SK-N-SH treated with all-trans-retinoic acid at 6 μM for 48 hours (cell line): ENCODE results near the gene RNF157.

Experiments used
- ATAC-seq: fragments of 200-7000 bp; cut with Tn5 transposase; 3 replicates; pipeline ENCODE4 v1.9.1; 2020; ENCODE audit warnings: mild to moderate bottlenecking, moderate library complexity
- ARNTL ChIP-seq: fragments of 450-650 bp; formaldehyde crosslinking; IDR thresholded peaks from 2 replicates; pipeline ENCODE4 v1.5.0; 2020; ENCODE audit warnings: low read depth, mild to moderate bottlenecking, moderate library complexity, borderline replicate concordance
- CREB5 ChIP-seq: fragments of 250-450 bp; sonication (Bioruptor Pico); IDR thresholded peaks from 2 replicates; pipeline ENCODE4 v1.5.1; 2020; ENCODE audit warnings: low read depth, mild to moderate bottlenecking, moderate library complexity
- CSDC2 ChIP-seq: fragments of 250-450 bp; sonication (Bioruptor Pico); IDR thresholded peaks from 2 replicates; pipeline ENCODE4 v1.5.0; 2020; ENCODE audit warnings: mild to moderate bottlenecking, moderate library complexity
- CSRNP3 ChIP-seq: fragments of 250-450 bp; sonication (Bioruptor Pico); IDR thresholded peaks from 2 replicates; pipeline ENCODE4 v1.5.1; 2021; ENCODE audit warnings: mild to moderate bottlenecking, moderate library complexity
- ESRRG ChIP-seq: fragments of 250-450 bp; sonication (Bioruptor Pico); IDR thresholded peaks from 2 replicates; pipeline ENCODE4 v1.6.1; 2021; ENCODE audit warnings: mild to moderate bottlenecking
- GLIS3 ChIP-seq: fragments of 250-450 bp; sonication (Bioruptor Pico); IDR thresholded peaks from 2 replicates; pipeline ENCODE4 v1.5.0; 2020; ENCODE audit warnings: mild to moderate bottlenecking, moderate library complexity
- OSR1 ChIP-seq: fragments of 250-450 bp; sonication (Bioruptor Pico); IDR thresholded peaks from 2 replicates; pipeline ENCODE4 v1.8.0; 2022; ENCODE audit warnings: moderate library complexity, mild to moderate bottlenecking, inconsistent platforms
- PATZ1 ChIP-seq: fragments of 250-450 bp; sonication (Bioruptor Pico); IDR thresholded peaks from 2 replicates; pipeline ENCODE4 v1.8.0; 2020; ENCODE audit warnings: mild to moderate bottlenecking, moderate library complexity, borderline replicate concordance
- POU6F1 ChIP-seq: fragments of 250-450 bp; sonication (Bioruptor Pico); IDR thresholded peaks from 2 replicates; pipeline ENCODE4 v1.8.0; 2021; ENCODE audit warnings: low read depth, mild to moderate bottlenecking, moderate library complexity, borderline replicate concordance
- PPARA ChIP-seq: fragments of 250-450 bp; sonication (Bioruptor Pico); IDR thresholded peaks from 2 replicates; pipeline ENCODE4 v1.5.0; 2020; ENCODE audit warnings: mild to moderate bottlenecking, borderline replicate concordance
- RARB ChIP-seq: fragments of 250-450 bp; sonication (Bioruptor Pico); IDR thresholded peaks from 2 replicates; pipeline ENCODE4 v1.8.0; 2021; ENCODE audit warnings: mild to moderate bottlenecking, moderate library complexity
- SNAI2 ChIP-seq: fragments of 250-450 bp; sonication (Bioruptor Pico); IDR thresholded peaks from 2 replicates; pipeline ENCODE4 v1.5.0; 2020; ENCODE audit warnings: mild to moderate bottlenecking, moderate library complexity
- TCF4 ChIP-seq: fragments of 250-450 bp; sonication (Bioruptor Pico); IDR thresholded peaks from 2 replicates; pipeline ENCODE4 v1.8.0; 2021; ENCODE audit warnings: mild to moderate bottlenecking, moderate library complexity, borderline replicate concordance
- TOX ChIP-seq: fragments of 250-450 bp; sonication (Bioruptor Pico); IDR thresholded peaks from 2 replicates; pipeline ENCODE4 v1.8.0; 2021; ENCODE audit warnings: mild to moderate bottlenecking, moderate library complexity, borderline replicate concordance
- ZC3H10 ChIP-seq: fragments of 250-450 bp; sonication (Bioruptor Pico); IDR thresholded peaks from 2 replicates; pipeline ENCODE4 v1.5.1; 2021; ENCODE audit warnings: mild to moderate bottlenecking, moderate library complexity
- ZFP3 ChIP-seq: fragments of 250-450 bp; sonication (Bioruptor Pico); IDR thresholded peaks from 2 replicates; pipeline ENCODE4 v1.5.0; 2020; ENCODE audit warnings: mild to moderate bottlenecking, moderate library complexity
- ZFP30 ChIP-seq: fragments of 450-650 bp; formaldehyde crosslinking; IDR thresholded peaks from 2 replicates; pipeline ENCODE4 v1.5.0; 2022; ENCODE audit warnings: mild to moderate bottlenecking, moderate library complexity
- ZNF565 ChIP-seq: fragments of 450-650 bp; formaldehyde crosslinking; conservative IDR thresholded peaks from 2 replicates; pipeline ENCODE4 v1.5.0; 2020; ENCODE audit warnings: low read depth, mild to moderate bottlenecking, moderate library complexity
- ZNF70 ChIP-seq: fragments of 450-650 bp; formaldehyde crosslinking; IDR thresholded peaks from 2 replicates; pipeline ENCODE4 v1.5.0; 2020; ENCODE audit warnings: mild to moderate bottlenecking, moderate library complexity
- ZNF8 ChIP-seq: fragments of 450-650 bp; formaldehyde crosslinking; IDR thresholded peaks from 2 replicates; pipeline ENCODE4 v1.5.0; 2020; ENCODE audit warnings: mild to moderate bottlenecking, moderate library complexity

The RNF157 gene

GRCh38 chr17:76140661-76141211 lies 99.6 kb downstream of the RNF157 start (continued):
- no peak for TF ChIP-seq GLIS3
- TF ChIP-seq TOX: no peak
- no peak for TF ChIP-seq ESRRG
- TF ChIP-seq, all 23 proteins: peak for 0

GRCh38 chr17:76139801-76140660 lies 100.3 kb downstream of the RNF157 start:
- ATAC-seq: no peak
- TF ChIP-seq ZFP3 (CRISPR knock-in tag): no peak
- TF ChIP-seq ARNTL: no peak
- TF ChIP-seq GLIS3: no peak

GRCh38 chr17:76138896-76139752 lies 101.2 kb downstream of the RNF157 start:
- no peak for TF ChIP-seq TOX
- no peak for TF ChIP-seq TCF4 (CRISPR knock-in tag)
- TF ChIP-seq ZNF565 (CRISPR knock-in tag): no peak
- no peak for TF ChIP-seq ZNF8 (CRISPR knock-in tag)
- TF ChIP-seq SNAI2 (CRISPR knock-in tag): no peak
- ATAC-seq: no peak

GRCh38 chr17:76138234-76138895 lies 101.9 kb downstream of the RNF157 start:
- ATAC-seq: no peak
- TF ChIP-seq ZFP30 (CRISPR knock-in tag): no peak
- no peak for TF ChIP-seq PPARA (CRISPR knock-in tag)
- TF ChIP-seq CSRNP3 (CRISPR knock-in tag): no peak
- no peak for TF ChIP-seq CSDC2
- no peak for TF ChIP-seq GLIS3
- no peak for TF ChIP-seq ZFP3 (CRISPR knock-in tag)
- TF ChIP-seq TOX: no peak
- no peak for TF ChIP-seq ARNTL
- no peak for TF ChIP-seq ZC3H10
- TF ChIP-seq POU6F1 (CRISPR knock-in tag): no peak
- no peak for TF ChIP-seq ESRRG
- TF ChIP-seq ZNF70 (CRISPR knock-in tag): no peak
- TF ChIP-seq CREB5 (CRISPR knock-in tag): no peak
- TF ChIP-seq OSR1 (CRISPR knock-in tag): no peak
- no peak for TF ChIP-seq RARB (CRISPR knock-in tag)
- TF ChIP-seq SNAI2 (CRISPR knock-in tag): no peak
- no peak for TF ChIP-seq ZNF565 (CRISPR knock-in tag)
- TF ChIP-seq PATZ1 (CRISPR knock-in tag): no peak
- no peak for TF ChIP-seq TCF4 (CRISPR knock-in tag)
